H1 (cell line): ENCODE results near the gene FAM76A. TPM values are rescaled to one million over a fixed set of nuclear protein-coding genes. Genes with fewer than 3 reads are reported as not detected.

ENCODE experiments used
- CTCF ChIA-PET: fragments of 300-600 bp; sonication (Branson Sonifier 250); formaldehyde crosslinking; loops from one replicate; lab custom pipeline; 2021; ENCODE audit not compliant: partially characterized antibody; lab: Charles Lee
- POLR2A ChIA-PET: fragments of 300-600 bp; sonication (Branson Sonifier 250); formaldehyde crosslinking; loops from one replicate; lab custom pipeline; 2021; ENCODE audit warnings: inconsistent platforms; ENCODE audit not compliant: partially characterized antibody; lab: Charles Lee
- DNase-seq, 2 experiments: peaks; one replicate each; pipeline versions ENCODE4 v3.0.0 to v3.0.0-alpha.2; 2010 to 2022; ENCODE audit warnings: low spot score in 2 of 2, low read depth in 1 of 2, mixed read lengths in 1 of 2
- FAIRE-seq: peaks from 2 replicates; lab custom pipeline; 2011; peaks lifted over from hg19 to GRCh38; lab: Jason Lieb, UNC
- H2AFZ ChIP-seq: 2 replicates; pipeline ENCODE4 v1.8.1; 2012; ENCODE audit warnings: low read length, inconsistent platforms
- H2AK5ac ChIP-seq: 2 replicates; pipeline ENCODE4 v1.6.1; 2013; ENCODE audit warnings: low read depth, low read length
- H2BK120ac ChIP-seq: replicated peaks from 2 replicates; pipeline ENCODE3; 2013; ENCODE audit warnings: low read depth, low read length, inconsistent platforms
- H2BK12ac ChIP-seq: 2 replicates; pipeline ENCODE4 v1.6.1; 2013; ENCODE audit warnings: low read depth, low read length
- H2BK15ac ChIP-seq: 2 replicates; pipeline ENCODE4 v1.6.1; 2013; ENCODE audit warnings: low read length
- H2BK20ac ChIP-seq: 2 replicates; pipeline ENCODE4 v1.6.1; 2013; ENCODE audit warnings: low read length
- H2BK5ac ChIP-seq: 2 replicates; pipeline ENCODE4 v1.6.1; 2013; ENCODE audit warnings: low read depth, low read length
- H3K14ac ChIP-seq: 2 replicates; pipeline ENCODE4 v1.6.1; 2013; ENCODE audit warnings: inconsistent platforms; ENCODE audit not compliant: insufficient read length
- H3K18ac ChIP-seq: 2 replicates; pipeline ENCODE4 v1.6.1; 2013; ENCODE audit warnings: low read length; ENCODE audit errors: extremely low read depth
- H3K23ac ChIP-seq: 2 replicates; pipeline ENCODE4 v1.6.1; 2013; ENCODE audit warnings: inconsistent platforms; ENCODE audit not compliant: insufficient read length
- H3K23me2 ChIP-seq: 2 replicates; pipeline ENCODE4 v1.6.1; 2013; ENCODE audit warnings: low read depth, low read length
- H3K27ac ChIP-seq: 2 replicates; pipeline ENCODE4 v1.6.1; 2011; ENCODE audit warnings: low read depth, low read length, inconsistent platforms
- H3K27me3 ChIP-seq, 4 experiments: replicated peaks in 1 of 4; 1 replicate in 1 of 4; 2 replicates in 3 of 4; pipeline versions ENCODE4 v1.6.1 to v1.8.1; 2011 to 2013; ENCODE audit warnings: low read length in 3 of 4, mild to moderate bottlenecking in 3 of 4, inconsistent platforms in 2 of 4, mixed read lengths in 2 of 4, moderate library complexity in 1 of 4; ENCODE audit not compliant: control insufficient read depth in 3 of 4, insufficient read depth in 3 of 4; ENCODE audit errors: extremely low read depth in 1 of 4
- H3K36me3 ChIP-seq, 4 experiments: 2 replicates each; pipeline versions ENCODE4 v1.6.1 to v1.8.1; 2011 to 2013; ENCODE audit warnings: mild to moderate bottlenecking in 4 of 4, low read length in 3 of 4, moderate library complexity in 2 of 4, control low read depth in 1 of 4, inconsistent platforms in 1 of 4; ENCODE audit not compliant: insufficient read depth in 4 of 4, control insufficient read depth in 2 of 4
- H3K4ac ChIP-seq: replicated peaks from 2 replicates; pipeline ENCODE3; 2013; ENCODE audit warnings: low read length, low read depth, mixed read lengths, inconsistent platforms; ENCODE audit not compliant: insufficient read length
- H3K4me1 ChIP-seq, 4 experiments: replicated peaks in 1 of 4; 1 replicate in 1 of 4; 2 replicates in 3 of 4; pipeline versions ENCODE4 v1.6.1 to v1.8.1; 2011 to 2013; ENCODE audit warnings: low read length in 3 of 4, inconsistent platforms in 2 of 4, mixed read lengths in 1 of 4; ENCODE audit not compliant: insufficient read depth in 4 of 4, control insufficient read depth in 3 of 4
- H3K4me2 ChIP-seq, 2 experiments: 2 replicates each; pipeline versions ENCODE4 v1.6.1 to v1.8.1; 2011 to 2013; ENCODE audit warnings: low read depth in 2 of 2, low read length in 2 of 2, control low read depth in 1 of 2, inconsistent platforms in 1 of 2, mild to moderate bottlenecking in 1 of 2; ENCODE audit not compliant: insufficient read depth in 1 of 2
- H3K4me3 ChIP-seq, 4 experiments: fragments of 200-600, 300-600 bp in 1 of 4; sonication (generic), shearing (Covaris generic), sonication (Bioruptor Twin) in 1 of 4; 2 replicates each; pipeline versions ENCODE4 v1.5.1 to v1.8.1; 2011 to 2016; ENCODE audit warnings: low read length in 4 of 4, low read depth in 3 of 4, control low read depth in 2 of 4, inconsistent platforms in 2 of 4, mild to moderate bottlenecking in 2 of 4, mixed read lengths in 1 of 4, moderate library complexity in 1 of 4; ENCODE audit not compliant: insufficient read depth in 2 of 4; ENCODE audit errors: extremely low read depth in 1 of 4
- H3K56ac ChIP-seq: replicated peaks from 2 replicates; pipeline ENCODE3; 2013; ENCODE audit warnings: low read depth, mild to moderate bottlenecking, mixed read lengths, low read length, inconsistent platforms; ENCODE audit not compliant: insufficient read length
- H3K79me1 ChIP-seq: 2 replicates; pipeline ENCODE4 v1.6.1; 2013; ENCODE audit warnings: low read depth, low read length, control low read depth
- H3K79me2 ChIP-seq, 2 experiments: 2 replicates each; pipeline versions ENCODE4 v1.6.1 to v1.8.1; 2012 to 2013; ENCODE audit warnings: low read length in 2 of 2, mild to moderate bottlenecking in 2 of 2, inconsistent platforms in 1 of 2; ENCODE audit not compliant: insufficient read depth in 2 of 2, control insufficient read depth in 1 of 2
- H3K9ac ChIP-seq, 4 experiments: replicated peaks in 1 of 4; 1 replicate in 1 of 4; 2 replicates in 3 of 4; pipeline versions ENCODE4 v1.6.1 to v1.8.1; 2011 to 2013; ENCODE audit warnings: low read depth in 3 of 4, low read length in 3 of 4, control low read depth in 2 of 4, mild to moderate bottlenecking in 2 of 4, moderate library complexity in 2 of 4, inconsistent platforms in 1 of 4; ENCODE audit errors: extremely low read depth in 1 of 4
- H3K9me3 ChIP-seq, 2 experiments: 2 replicates each; pipeline versions ENCODE4 v1.6.1 to v1.8.1; 2012 to 2013; ENCODE audit warnings: mild to moderate bottlenecking in 2 of 2, moderate library complexity in 2 of 2, control low read depth in 1 of 2, inconsistent platforms in 1 of 2, low read depth in 1 of 2, low read length in 1 of 2, mixed read lengths in 1 of 2; ENCODE audit not compliant: insufficient read depth in 2 of 2
- H4K20me1 ChIP-seq, 2 experiments: replicated peaks in 1 of 2; 2 replicates each; pipeline versions ENCODE3 to v1.8.1; 2011 to 2013; ENCODE audit warnings: inconsistent platforms in 2 of 2, low read length in 2 of 2, mild to moderate bottlenecking in 1 of 2; ENCODE audit not compliant: insufficient read depth in 2 of 2, control insufficient read depth in 1 of 2
- H4K5ac ChIP-seq: 2 replicates; pipeline ENCODE4 v1.6.1; 2013; ENCODE audit warnings: low read length, low read depth, mixed read lengths, inconsistent platforms; ENCODE audit not compliant: insufficient read length
- H4K8ac ChIP-seq: 2 replicates; pipeline ENCODE4 v1.8.0; 2013; ENCODE audit warnings: mild to moderate bottlenecking, moderate library complexity, low read length, inconsistent platforms; ENCODE audit not compliant: insufficient read depth; ENCODE audit errors: extremely low read depth
- H4K91ac ChIP-seq: replicated peaks from 2 replicates; pipeline ENCODE3; 2013; ENCODE audit warnings: low read length, mixed read lengths, inconsistent platforms; ENCODE audit not compliant: insufficient read length
- ASH2L ChIP-seq: fragments of 200-600, 300-600 bp; sonication (generic); IDR thresholded peaks from one replicate; pipeline ENCODE4 v1.7.1; 2017; ENCODE audit warnings: low read length
- BACH1 ChIP-seq: IDR thresholded peaks from 2 replicates; pipeline ENCODE4 v1.6.1; 2012; ENCODE audit warnings: low read length, improper control_type of control experiment
- FOSL1 ChIP-seq: IDR thresholded peaks from 2 replicates; pipeline ENCODE4 v1.6.1; 2011; ENCODE audit warnings: mild to moderate bottlenecking, low read depth, low read length, moderate library complexity; ENCODE audit not compliant: insufficient read depth
- GABPA ChIP-seq: IDR thresholded peaks from 2 replicates; pipeline ENCODE4 v1.6.1; 2011; ENCODE audit warnings: mild to moderate bottlenecking, low read length, moderate library complexity, borderline replicate concordance; ENCODE audit not compliant: insufficient read depth
- HDAC6 ChIP-seq: IDR thresholded peaks from one replicate; pipeline ENCODE4 v1.7.1; 2012; ENCODE audit warnings: low read depth, mild to moderate bottlenecking, inconsistent platforms, low read length, moderate library complexity
- KDM1A ChIP-seq: fragments of 200-600, 300-600 bp; sonication (generic); IDR thresholded peaks from 2 replicates; pipeline ENCODE4 v1.7.1; 2016; ENCODE audit warnings: mild to moderate bottlenecking, low read length, borderline replicate concordance
- MAX ChIP-seq: IDR thresholded peaks from 2 replicates; pipeline ENCODE4 v1.6.1; 2012; ENCODE audit warnings: inconsistent platforms
- SIRT6 ChIP-seq: IDR thresholded peaks from one replicate; pipeline ENCODE4 v1.7.1; 2012; ENCODE audit warnings: low read length, inconsistent platforms
- SP4 ChIP-seq: IDR thresholded peaks from 2 replicates; pipeline ENCODE4 v1.6.1; 2012; ENCODE audit warnings: low read length, inconsistent platforms
- SUZ12 ChIP-seq: fragments of 200-600 bp; sonication (generic); IDR thresholded peaks from 2 replicates; pipeline ENCODE4 v1.6.1; 2012; ENCODE audit warnings: mild to moderate bottlenecking, inconsistent platforms, low read length, moderate library complexity, mixed read lengths
- TAF1 ChIP-seq: IDR thresholded peaks from 2 replicates; pipeline ENCODE4 v1.6.1; 2011; ENCODE audit warnings: mild to moderate bottlenecking, low read depth, low read length
- TAF7 ChIP-seq: optimal IDR thresholded peaks from 2 replicates; pipeline ENCODE3; 2011; ENCODE audit warnings: low read depth, mild to moderate bottlenecking, inconsistent platforms, low read length, moderate library complexity, borderline replicate concordance
- TBP ChIP-seq: IDR thresholded peaks from 2 replicates; pipeline ENCODE4 v1.6.1; 2011; ENCODE audit warnings: low read depth, low read length, improper control_type of control experiment
- USF2 ChIP-seq: IDR thresholded peaks from 2 replicates; pipeline ENCODE4 v1.6.1; 2011; ENCODE audit warnings: low read length, improper control_type of control experiment
- whole genome bisulfite sequencing, 2 experiments: shearing (Covaris generic) in 1 of 2; methylation state at CpG; one replicate each; pipeline versions ENCODE4 v1.1.6 to v1.1.7; 2013 to 2015; ENCODE audit warnings: low lambda C conversion rate in 2 of 2, mixed read lengths in 2 of 2, inconsistent platforms in 1 of 2, low coverage in 1 of 2, missing lambda C conversion rate in 1 of 2; ENCODE audit not compliant: insufficient replicate concordance in 2 of 2, insufficient coverage in 1 of 2, insufficient read length in 1 of 2; ENCODE audit errors: extremely low coverage in 1 of 2, missing lambda C conversion rate in 1 of 2; 5-methylcytosine and 5-hydroxymethylcytosine counted together
- polyA plus RNA-seq, 7 experiments: library from polyadenylated mRNA; depleted of rRNA in 3 of 7; stranded (reverse) in 5 of 7; unstranded in 2 of 7; fragments of >200 nt in 5 of 7; fragments of 200-250 nt in 2 of 7; gene quantifications; 1 replicate in 5 of 7; 2 replicates in 1 of 7; 4 replicates in 1 of 7; pipeline versions ENCODE4 v1.2.1 to v1.2.3, GENCODE V29; 2011 to 2013; ENCODE audit warnings: missing spikeins in 2 of 7, mixed read lengths in 2 of 7
- total RNA-seq: library from RNA; stranded (reverse); fragmentation: NEBNext Ultra II Directional; extraction: Animal tissue kit (Norgen Biotek cat#: 25700); gene quantifications from 2 replicates; pipeline ENCODE4 v1.2.1, GENCODE V29; 2021

The FAM76A gene
- total and polyA plus RNA-seq, 2 of the 8 experiments (the other 6 are each of a cell fraction or from before 2014, with no cell fraction given), result 3.4 to 16.2 TPM

GRCh38 chr1:27684176-27684575 is 41.6 kb upstream of the FAM76A start:
- Histone ChIP-seq H3K4ac (no peak overlapping the region), H3K4me1 (peaks cover 0 to 8% (median 2%) of the 10 kb centered on the region in 4 experiments; a peak in 4 of 7 replicates), H2BK5ac (no peak overlapping the region), H3K79me1 (no peaks in the 10 kb centered on the region), H3K4me3 (no peak overlapping the region), H4K91ac (no peak overlapping the region), H3K56ac (no peak overlapping the region), H3K18ac (no peak overlapping the region), H2BK15ac (no peak overlapping the region), H3K79me2 (no peaks in the 10 kb centered on the region), H2BK12ac (no peak overlapping the region), H2BK120ac (no peak overlapping the region), H2AFZ (no peak overlapping the region), H4K5ac (no peak overlapping the region), H3K9ac (no peak overlapping the region), H3K27ac (no peak overlapping the region), H2BK20ac (no peak overlapping the region), H4K20me1 (no peaks in the 10 kb centered on the region), H3K36me3 (peaks cover 0 to 4% (median 0%) of the 10 kb centered on the region in 4 experiments; a peak in 1 of 8 replicates), H3K9me3 (peaks cover 19 to 21% of the 10 kb centered on the region in 2 experiments), H3K14ac (no peak overlapping the region), H3K23me2 (no peaks in the 10 kb centered on the region), H2AK5ac (no peak overlapping the region), H3K23ac (no peak overlapping the region), H3K27me3 (no peaks in the 10 kb centered on the region), H4K8ac (no peak overlapping the region), H3K4me2 (no peak overlapping the region)
- ChIA-PET CTCF (interaction anchor here (0.6 to 1.2 kb wide), 2 partner anchors 15 to 513 kb away, joined by 3 read pairs; no protein-coding TSS in a partner anchor), POLR2A (interaction anchor here (0.9 kb wide), 1 partner anchor 21 kb away, joined by 4 read pairs; no protein-coding TSS in a partner anchor)
- DNase-seq (no peak), FAIRE-seq (no peak)
- WGBS, 2 experiments, result 94% methylated on average over 2 of the region's 2 CpGs; no CpG with 5 or more reads in 1 of the 2 experiments
- no peak for TF ChIP-seq SIRT6
- TF ChIP-seq HDAC6, result no peak
- no peak for TF ChIP-seq FOSL1
- TF ChIP-seq TAF1, result no peak
- no peak for TF ChIP-seq SUZ12
- TF ChIP-seq SP4, result no peak
- no peak for TF ChIP-seq ASH2L
- no peak for TF ChIP-seq KDM1A
- no peak for TF ChIP-seq GABPA
- no peak for TF ChIP-seq BACH1
- no peak for TF ChIP-seq TAF7
- TF ChIP-seq USF2, result no peak
- TF ChIP-seq MAX, result no peak
- no peak for TF ChIP-seq TBP
